Adrenal gland (tissue), 5 donors: ENCODE measurements around the gene CDC34.

Experiments
- POLR2A ChIP-seq, 2 donors: fragments of 450-650 bp; IDR thresholded peaks; one replicate each; pipeline ENCODE4 v1.6.1; 2017; ENCODE audit warnings: antibody characterized with exemption in 2 of 2, mild to moderate bottlenecking in 2 of 2, moderate library complexity in 1 of 2
- TF ChIP-seq, protein P1 (sequence below), 6 experiments: fragments of 450-650 bp in 4 of 6; fragments of 200-600 bp in 2 of 6; sonication (generic) in 1 of 6; IDR thresholded peaks; 1 replicate in 5 of 6; 2 replicates in 1 of 6; pipeline versions ENCODE4 v1.5.1 to v1.8.0; 2016 to 2021; ENCODE audit warnings: antibody characterized with exemption in 6 of 6, mild to moderate bottlenecking in 2 of 6, moderate library complexity in 1 of 6
- donor health status: DM: no; HTN: no; CAD: no.

GRCh38 chr19:532561-533363 is 1.2 kb downstream of the CDC34 start:
- TF ChIP-seq, protein P1, sequence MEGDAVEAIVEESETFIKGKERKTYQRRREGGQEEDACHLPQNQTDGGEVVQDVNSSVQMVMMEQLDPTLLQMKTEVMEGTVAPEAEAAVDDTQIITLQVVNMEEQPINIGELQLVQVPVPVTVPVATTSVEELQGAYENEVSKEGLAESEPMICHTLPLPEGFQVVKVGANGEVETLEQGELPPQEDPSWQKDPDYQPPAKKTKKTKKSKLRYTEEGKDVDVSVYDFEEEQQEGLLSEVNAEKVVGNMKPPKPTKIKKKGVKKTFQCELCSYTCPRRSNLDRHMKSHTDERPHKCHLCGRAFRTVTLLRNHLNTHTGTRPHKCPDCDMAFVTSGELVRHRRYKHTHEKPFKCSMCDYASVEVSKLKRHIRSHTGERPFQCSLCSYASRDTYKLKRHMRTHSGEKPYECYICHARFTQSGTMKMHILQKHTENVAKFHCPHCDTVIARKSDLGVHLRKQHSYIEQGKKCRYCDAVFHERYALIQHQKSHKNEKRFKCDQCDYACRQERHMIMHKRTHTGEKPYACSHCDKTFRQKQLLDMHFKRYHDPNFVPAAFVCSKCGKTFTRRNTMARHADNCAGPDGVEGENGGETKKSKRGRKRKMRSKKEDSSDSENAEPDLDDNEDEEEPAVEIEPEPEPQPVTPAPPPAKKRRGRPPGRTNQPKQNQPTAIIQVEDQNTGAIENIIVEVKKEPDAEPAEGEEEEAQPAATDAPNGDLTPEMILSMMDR (IDR thresholded peaks at IDR 0.05) = peak; percentile 15 to 60 (median 48)
- peak in 1 of 2 donors; percentile 39 for TF ChIP-seq POLR2A (IDR thresholded peaks at IDR 0.05)
